BE2C (cell line): ENCODE data around the gene UQCRHL.

Experiments used
- DNase-seq: peaks from one replicate; pipeline ENCODE4 v3.0.0-alpha.2; 2020
- H3K27me3 ChIP-seq: fragments of 250-450 bp; sonication (Bioruptor Pico); 2 replicates; pipeline ENCODE4 v1.5.1; 2020; ENCODE audit warnings: mild to moderate bottlenecking
- H3K36me3 ChIP-seq: fragments of 250-450 bp; sonication (Bioruptor Pico); 2 replicates; pipeline ENCODE4 v1.5.1; 2020; ENCODE audit warnings: mild to moderate bottlenecking
- H3K4me1 ChIP-seq: fragments of 250-450 bp; sonication (Bioruptor Pico); 2 replicates; pipeline ENCODE4 v1.5.1; 2020
- H3K4me3 ChIP-seq: 2 replicates; pipeline ENCODE4 v1.5.1; 2011; ENCODE audit warnings: low read depth, low read length
- H3K9me3 ChIP-seq: fragments of 250-450 bp; sonication (Bioruptor Pico); 2 replicates; pipeline ENCODE4 v1.5.1; 2020
- TF ChIP-seq, protein P1 (sequence below): IDR thresholded peaks from 2 replicates; pipeline ENCODE4 v1.5.1; 2012; ENCODE audit warnings: mild to moderate bottlenecking, low read depth, low read length

The UQCRHL gene

DNA sequence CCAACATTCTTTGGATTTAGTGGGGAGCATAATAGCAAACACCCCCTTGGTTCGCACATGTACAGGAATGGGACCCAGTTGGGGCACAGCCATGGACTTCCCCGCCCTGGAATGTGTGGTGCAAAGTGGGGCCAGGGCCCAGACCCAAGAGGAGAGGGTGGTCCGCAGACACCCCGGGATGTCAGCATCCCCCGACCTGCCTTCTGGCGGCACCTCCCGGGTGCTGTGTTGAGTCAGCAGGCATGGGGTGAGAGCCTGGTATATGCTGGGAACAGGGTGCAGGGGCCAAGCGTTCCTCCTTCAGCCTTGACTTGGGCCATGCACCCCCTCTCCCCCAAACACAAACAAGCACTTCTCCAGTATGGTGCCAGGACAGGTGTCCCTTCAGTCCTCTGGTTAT lies 21.8 kb downstream of the UQCRHL start:
- Histone ChIP-seq H3K9me3 (no peaks in the 10 kb centered on the region), H3K4me1 (no peaks in the 10 kb centered on the region), H3K4me3 (no peak overlapping the region), H3K27me3 (no peaks in the 10 kb centered on the region), H3K36me3 (no peaks in the 10 kb centered on the region)
- DNase-seq = no peak
- TF ChIP-seq, protein P1, sequence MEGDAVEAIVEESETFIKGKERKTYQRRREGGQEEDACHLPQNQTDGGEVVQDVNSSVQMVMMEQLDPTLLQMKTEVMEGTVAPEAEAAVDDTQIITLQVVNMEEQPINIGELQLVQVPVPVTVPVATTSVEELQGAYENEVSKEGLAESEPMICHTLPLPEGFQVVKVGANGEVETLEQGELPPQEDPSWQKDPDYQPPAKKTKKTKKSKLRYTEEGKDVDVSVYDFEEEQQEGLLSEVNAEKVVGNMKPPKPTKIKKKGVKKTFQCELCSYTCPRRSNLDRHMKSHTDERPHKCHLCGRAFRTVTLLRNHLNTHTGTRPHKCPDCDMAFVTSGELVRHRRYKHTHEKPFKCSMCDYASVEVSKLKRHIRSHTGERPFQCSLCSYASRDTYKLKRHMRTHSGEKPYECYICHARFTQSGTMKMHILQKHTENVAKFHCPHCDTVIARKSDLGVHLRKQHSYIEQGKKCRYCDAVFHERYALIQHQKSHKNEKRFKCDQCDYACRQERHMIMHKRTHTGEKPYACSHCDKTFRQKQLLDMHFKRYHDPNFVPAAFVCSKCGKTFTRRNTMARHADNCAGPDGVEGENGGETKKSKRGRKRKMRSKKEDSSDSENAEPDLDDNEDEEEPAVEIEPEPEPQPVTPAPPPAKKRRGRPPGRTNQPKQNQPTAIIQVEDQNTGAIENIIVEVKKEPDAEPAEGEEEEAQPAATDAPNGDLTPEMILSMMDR = no peak

DNA sequence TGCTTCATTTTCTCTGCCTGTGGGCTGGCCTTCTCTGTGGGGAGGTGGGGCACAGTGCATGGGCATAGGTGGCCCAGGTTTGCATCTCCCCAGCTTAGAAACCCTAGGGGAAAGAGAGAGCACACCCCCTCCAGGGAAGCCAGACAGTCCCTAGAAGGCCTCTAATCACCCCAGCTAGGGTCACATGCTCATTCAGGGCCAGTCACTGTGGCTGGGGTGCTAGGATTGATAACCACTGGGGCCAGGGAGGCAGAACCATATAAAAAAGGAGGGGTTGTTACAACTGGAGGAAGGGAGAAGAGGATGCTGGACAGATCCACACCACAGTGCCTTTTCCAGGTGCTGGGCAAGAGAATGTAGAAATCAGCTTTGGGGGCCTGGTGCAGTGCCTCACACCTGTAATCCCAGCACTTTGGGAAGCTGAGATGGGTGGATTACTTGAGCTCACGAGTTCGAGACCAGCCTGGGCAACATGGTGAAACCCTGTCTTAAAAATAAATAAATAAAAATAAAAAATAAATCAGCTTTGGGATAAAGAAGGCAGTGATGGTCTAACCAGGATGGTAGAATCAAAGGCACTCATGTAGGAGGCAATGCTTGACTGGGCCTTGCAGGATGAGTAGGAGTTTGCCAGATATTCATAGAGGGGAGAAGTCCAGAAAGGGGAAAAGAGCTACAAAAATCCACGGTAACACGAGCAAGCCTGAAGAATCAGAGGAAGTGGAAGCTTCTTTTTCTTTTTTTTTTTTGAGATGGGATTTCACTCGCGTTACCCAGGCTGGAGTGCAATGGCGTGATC lies 29.3 kb downstream of the UQCRHL start:
- Histone ChIP-seq H3K4me1 (no peaks in the 10 kb centered on the region), H3K36me3 (no peaks in the 10 kb centered on the region)
- TF ChIP-seq, protein P1 = no peak

DNA sequence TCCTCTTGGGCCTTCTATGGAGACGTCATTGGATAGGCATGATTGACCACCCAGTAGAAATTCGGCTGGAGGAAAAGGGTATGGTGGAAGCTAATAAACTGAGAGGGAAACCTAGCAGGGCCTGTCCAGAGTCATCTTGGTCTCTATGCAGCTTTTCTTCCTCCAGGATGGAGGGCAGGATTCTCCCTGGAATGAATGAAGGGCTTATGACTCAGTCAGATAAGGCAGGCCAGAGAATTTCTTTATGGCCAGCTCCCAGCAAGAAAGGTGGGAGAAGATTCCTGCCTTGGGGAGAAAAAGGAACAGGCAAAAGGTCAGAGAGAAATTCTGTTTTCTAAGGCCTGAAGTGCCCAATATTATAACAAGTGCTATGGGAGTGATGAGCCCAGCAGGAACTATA lies 31.7 kb downstream of the UQCRHL start:
- TF ChIP-seq, protein P1 = no peak
- Histone ChIP-seq H3K36me3 (no peaks in the 10 kb centered on the region), H3K27me3 (no peaks in the 10 kb centered on the region), H3K4me3 (no peak overlapping the region), H3K9me3 (no peaks in the 10 kb centered on the region), H3K4me1 (no peaks in the 10 kb centered on the region)
- DNase-seq = no peak

More for the DNA sequence above, 29.3 kb downstream of the UQCRHL start:
- Histone ChIP-seq H3K4me3 (no peak overlapping the region), H3K9me3 (no peaks in the 10 kb centered on the region), H3K27me3 (no peaks in the 10 kb centered on the region)
- DNase-seq = no peak

DNA sequence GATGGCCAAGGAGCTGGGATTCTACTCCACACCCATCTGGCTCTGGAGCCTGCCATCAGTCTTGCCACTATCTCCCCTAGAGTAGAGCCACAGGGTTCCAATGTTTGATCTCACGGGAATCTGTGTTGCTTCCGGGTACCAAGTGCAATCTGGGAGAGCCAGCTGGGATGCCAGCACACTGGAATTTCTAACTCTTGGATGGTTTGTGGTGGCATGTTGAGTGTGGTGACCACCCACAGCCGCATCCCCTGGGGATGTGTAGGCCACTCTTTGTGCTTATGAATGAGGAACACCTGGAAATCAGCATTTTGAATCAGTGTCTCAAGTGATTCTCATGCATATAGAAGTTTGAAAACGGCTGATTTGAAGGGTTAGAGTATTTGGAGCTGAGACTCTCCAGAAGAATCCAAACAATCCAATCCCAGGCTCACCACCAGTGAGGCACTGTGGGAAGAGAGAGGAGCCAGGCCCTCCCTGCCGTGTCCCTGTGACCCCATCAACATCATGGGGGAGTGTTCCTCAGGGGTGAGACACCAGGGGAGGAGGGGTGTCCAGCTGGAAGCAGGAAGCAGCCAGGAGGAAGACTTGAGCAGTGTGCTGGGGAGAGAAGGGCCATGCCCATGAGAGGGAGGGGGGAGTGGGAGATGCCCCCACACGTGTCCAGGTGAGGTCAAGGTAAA lies 35.5 kb downstream of the UQCRHL start:
- Histone ChIP-seq H3K4me3 (no peak overlapping the region), H3K9me3 (no peaks in the 10 kb centered on the region), H3K36me3 (no peaks in the 10 kb centered on the region), H3K4me1 (no peaks in the 10 kb centered on the region), H3K27me3 (no peaks in the 10 kb centered on the region)
- TF ChIP-seq, protein P1 = no peak
- DNase-seq = no peak

DNA sequence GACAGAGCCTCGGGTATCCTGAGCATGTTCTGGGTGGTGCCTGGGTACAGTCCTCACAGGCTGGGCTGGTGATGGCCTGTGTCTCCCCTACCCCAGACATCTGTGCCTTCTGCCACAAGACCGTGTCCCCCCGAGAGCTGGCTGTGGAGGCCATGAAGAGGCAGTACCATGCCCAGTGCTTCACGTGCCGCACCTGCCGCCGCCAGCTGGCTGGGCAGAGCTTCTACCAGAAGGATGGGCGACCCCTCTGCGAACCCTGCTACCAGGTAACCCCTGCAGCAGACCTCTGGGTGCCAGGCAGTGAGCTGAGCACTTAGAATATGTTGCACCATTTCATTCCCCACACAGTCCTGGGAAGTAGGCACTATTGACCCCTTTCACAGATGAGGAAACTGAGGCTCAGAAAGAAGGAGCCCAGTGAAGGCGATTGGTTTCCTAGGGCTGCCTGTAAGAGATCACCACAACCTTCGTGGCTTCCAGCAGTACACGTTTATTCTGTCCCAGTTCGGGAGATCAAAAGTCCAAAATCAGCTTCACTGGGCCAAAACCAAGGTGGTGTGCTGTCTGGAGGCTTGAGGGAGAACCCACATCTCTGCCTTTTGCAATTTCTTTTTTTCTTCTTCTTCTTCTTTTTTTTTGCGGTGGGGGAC lies 37.0 kb downstream of the UQCRHL start:
- H3K4me3 ChIP-seq = no peak overlapping the region
- H3K4me1 ChIP-seq = no peaks in the 10 kb centered on the region
- TF ChIP-seq, protein P1 = no peak
- H3K36me3 ChIP-seq = no peaks in the 10 kb centered on the region
- no peak for DNase-seq
- H3K27me3 ChIP-seq = no peaks in the 10 kb centered on the region
- H3K9me3 ChIP-seq = no peaks in the 10 kb centered on the region
